NOMO-1 treated with dmso at 0.1 percent for 144 hours (cell line): ENCODE results near the gene DPP6.

ENCODE experiments used
- DNase-seq: peaks from one replicate; lab custom pipeline; 2025; ENCODE audit not compliant: unreplicated experiment; lab: John Stamatoyannopoulos, UW

Gene DPP6

GRCh38 chr7:154512121-154512833 lies 460.1 kb downstream of the DPP6 start:
- no peak for DNase-seq

- no peak for DNase-seq
Observed at GRCh38 chr7:154517768-154518167, 465.6 kb downstream of the DPP6 start.

GRCh38 chr7:154519229-154519628 lies 467.0 kb downstream of the DPP6 start:
- no peak for DNase-seq

GRCh38 chr7:154530136-154530535 lies 477.9 kb downstream of the DPP6 start:
- DNase-seq = no peak

- no peak for DNase-seq
Observed at GRCh38 chr7:154532771-154533170, 480.6 kb downstream of the DPP6 start.

- no peak for DNase-seq
Observed at GRCh38 chr7:154540596-154540995, 488.4 kb downstream of the DPP6 start.

GRCh38 chr7:154541606-154542005 lies 489.4 kb downstream of the DPP6 start:
- no peak for DNase-seq

GRCh38 chr7:154546946-154547587 lies 494.9 kb downstream of the DPP6 start:
- no peak for DNase-seq

- no peak for DNase-seq
Observed at GRCh38 chr7:154553711-154554265, 501.6 kb downstream of the DPP6 start.

- no peak for DNase-seq
Observed at GRCh38 chr7:154559454-154559853, 507.3 kb downstream of the DPP6 start.

GRCh38 chr7:154564676-154565075 lies 512.5 kb downstream of the DPP6 start:
- DNase-seq = no peak

GRCh38 chr7:154566877-154567276 lies 514.7 kb downstream of the DPP6 start:
- DNase-seq = no peak

- DNase-seq = no peak
Observed at GRCh38 chr7:154568346-154568745, 516.1 kb downstream of the DPP6 start.

GRCh38 chr7:154569916-154570315 lies 517.7 kb downstream of the DPP6 start:
- DNase-seq = no peak

GRCh38 chr7:154571772-154572171 lies 519.6 kb downstream of the DPP6 start:
- DNase-seq = no peak

- no peak for DNase-seq
Observed at GRCh38 chr7:154574235-154574634, 522.0 kb downstream of the DPP6 start.

- DNase-seq = no peak
Observed at GRCh38 chr7:154575497-154575896, 523.3 kb downstream of the DPP6 start.

GRCh38 chr7:154576604-154577003 lies 524.4 kb downstream of the DPP6 start:
- DNase-seq = no peak

GRCh38 chr7:154577141-154577873 lies 525.1 kb downstream of the DPP6 start:
- no peak for DNase-seq

GRCh38 chr7:154578336-154578735 lies 526.1 kb downstream of the DPP6 start:
- no peak for DNase-seq

GRCh38 chr7:154579711-154580110 lies 527.5 kb downstream of the DPP6 start:
- no peak for DNase-seq
